Natural killer cell (primary cell): ENCODE data around the gene SUSD1. TPM values are rescaled to one million over a fixed set of nuclear protein-coding genes. Genes with fewer than 3 reads are reported as not detected.

Source experiments
- ATAC-seq, 3 donors: fragments of 150-1000 bp in 2 of 3; fragments of 200-7000 bp in 1 of 3; cut with Tn5 transposase; 1 replicate in 1 of 3; 2 replicates in 2 of 3; pipeline ENCODE4 v1.10.0; 2021; ENCODE audit warnings: mild to moderate bottlenecking in 2 of 3, moderate library complexity in 2 of 3
- DNase-seq, 2 donors: peaks; one replicate each; pipeline versions ENCODE4 v3.0.0 to v3.0.0-alpha.2; 2013 to 2021; ENCODE audit warnings: mixed read lengths in 1 of 2
- H3K27ac ChIP-seq: one replicate; pipeline ENCODE4 v1.5.1; 2013; ENCODE audit warnings: mild to moderate bottlenecking, low read length
- H3K27me3 ChIP-seq: one replicate; pipeline ENCODE4 v1.6.1; 2013; ENCODE audit warnings: low read length; ENCODE audit not compliant: control insufficient read depth, insufficient read depth
- H3K36me3 ChIP-seq: one replicate; pipeline ENCODE4 v1.6.1; 2013; ENCODE audit warnings: low read length; ENCODE audit not compliant: control insufficient read depth, insufficient read depth
- H3K4me1 ChIP-seq: one replicate; pipeline ENCODE4 v1.6.1; 2013; ENCODE audit warnings: low read length; ENCODE audit not compliant: control insufficient read depth, insufficient read depth
- H3K4me3 ChIP-seq: one replicate; pipeline ENCODE4 v1.5.1; 2013; ENCODE audit warnings: low read length
- H3K9me3 ChIP-seq: one replicate; pipeline ENCODE4 v1.6.1; 2013; ENCODE audit warnings: low read length; ENCODE audit not compliant: control insufficient read depth, insufficient read depth
- H3K27ac Mint-ChIP-seq, 2 donors: one replicate each; pipeline ENCODE4 v1.8.0; 2022; ENCODE audit warnings: mild to moderate bottlenecking in 2 of 2, mixed read lengths in 2 of 2, moderate library complexity in 1 of 2
- H3K27me3 Mint-ChIP-seq, 2 donors: one replicate each; pipeline ENCODE4 v1.8.0; 2022; ENCODE audit warnings: low read depth in 2 of 2, mixed read lengths in 2 of 2
- H3K36me3 Mint-ChIP-seq: one replicate; pipeline ENCODE4 v1.8.0; 2022; ENCODE audit warnings: mixed read lengths
- H3K4me1 Mint-ChIP-seq, 2 donors: one replicate each; pipeline ENCODE4 v1.8.0; 2022; ENCODE audit warnings: mixed read lengths in 2 of 2
- H3K4me3 Mint-ChIP-seq: one replicate; pipeline ENCODE4 v1.8.0; 2022; ENCODE audit warnings: mild to moderate bottlenecking, moderate library complexity, mixed read lengths
- H3K9me3 Mint-ChIP-seq, 2 donors: one replicate each; pipeline ENCODE4 v1.8.0; 2022; ENCODE audit warnings: mixed read lengths in 2 of 2
- WGBS: methylation state at CpG from one replicate; pipeline ENCODE4 v1.1.7; 2013; ENCODE audit warnings: missing lambda C conversion rate; ENCODE audit not compliant: insufficient coverage; 5-methylcytosine and 5-hydroxymethylcytosine counted together
- intact Hi-C: fragments of 100-400 bp; cut with micrococcal nuclease; formaldehyde crosslinking; loops from one replicate; pipeline ENCODE4 v1.14.2; 2022
- total RNA-seq, 4 donors: library from RNA; stranded (reverse); fragments of 120-200 nt in 1 of 4; gene quantifications; one replicate each; pipeline versions ENCODE4 v1.2.3 to v1.2.4, GENCODE V29; 2013 to 2022
- TF ChIP-seq, protein P1 (sequence below): fragments of 200-600 bp; IDR thresholded peaks from one replicate; pipeline ENCODE4 v1.8.0; 2022; ENCODE audit warnings: antibody characterized with exemption

The SUSD1 gene
- total RNA-seq, 3 donors from 2014 or later (not counting 1 experiment from before 2014, with no cell fraction given): 74.1 to 97.4 (median 86.9) TPM

GRCh38 chr9:112170968-112171367, 4.1 kb downstream of the SUSD1 start:
- Histone ChIP-seq H3K27ac (no peak overlapping the region), H3K27me3 (no peaks in the 10 kb centered on the region), H3K36me3 (no peaks in the 10 kb centered on the region), H3K4me3 (no peak overlapping the region), H3K4me1 (peaks cover 58% of the 10 kb centered on the region), H3K9me3 (no peaks in the 10 kb centered on the region)
- Mint-ChIP-seq H3K36me3 (no peaks in the 10 kb centered on the region), H3K4me3 (peak overlapping the region; percentile 14), H3K9me3 (no peaks in the 10 kb centered on the region), H3K27me3 (no peaks in the 10 kb centered on the region), H3K27ac (peak overlapping the region; percentile 1 to 34), H3K4me1 (peaks cover 88 to 93% of the 10 kb centered on the region in 2 donors)
- whole genome bisulfite sequencing: 91% methylated on average over 5 of the region's 5 CpGs
- intact Hi-C loops: loop anchor here (10.0 kb wide), 1 partner anchor 584 kb away; the partner anchor contains the start of gene SNX30
- no peak for ATAC-seq
- DNase-seq: no peak
- TF ChIP-seq, protein P1, sequence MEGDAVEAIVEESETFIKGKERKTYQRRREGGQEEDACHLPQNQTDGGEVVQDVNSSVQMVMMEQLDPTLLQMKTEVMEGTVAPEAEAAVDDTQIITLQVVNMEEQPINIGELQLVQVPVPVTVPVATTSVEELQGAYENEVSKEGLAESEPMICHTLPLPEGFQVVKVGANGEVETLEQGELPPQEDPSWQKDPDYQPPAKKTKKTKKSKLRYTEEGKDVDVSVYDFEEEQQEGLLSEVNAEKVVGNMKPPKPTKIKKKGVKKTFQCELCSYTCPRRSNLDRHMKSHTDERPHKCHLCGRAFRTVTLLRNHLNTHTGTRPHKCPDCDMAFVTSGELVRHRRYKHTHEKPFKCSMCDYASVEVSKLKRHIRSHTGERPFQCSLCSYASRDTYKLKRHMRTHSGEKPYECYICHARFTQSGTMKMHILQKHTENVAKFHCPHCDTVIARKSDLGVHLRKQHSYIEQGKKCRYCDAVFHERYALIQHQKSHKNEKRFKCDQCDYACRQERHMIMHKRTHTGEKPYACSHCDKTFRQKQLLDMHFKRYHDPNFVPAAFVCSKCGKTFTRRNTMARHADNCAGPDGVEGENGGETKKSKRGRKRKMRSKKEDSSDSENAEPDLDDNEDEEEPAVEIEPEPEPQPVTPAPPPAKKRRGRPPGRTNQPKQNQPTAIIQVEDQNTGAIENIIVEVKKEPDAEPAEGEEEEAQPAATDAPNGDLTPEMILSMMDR: no peak

DNA sequence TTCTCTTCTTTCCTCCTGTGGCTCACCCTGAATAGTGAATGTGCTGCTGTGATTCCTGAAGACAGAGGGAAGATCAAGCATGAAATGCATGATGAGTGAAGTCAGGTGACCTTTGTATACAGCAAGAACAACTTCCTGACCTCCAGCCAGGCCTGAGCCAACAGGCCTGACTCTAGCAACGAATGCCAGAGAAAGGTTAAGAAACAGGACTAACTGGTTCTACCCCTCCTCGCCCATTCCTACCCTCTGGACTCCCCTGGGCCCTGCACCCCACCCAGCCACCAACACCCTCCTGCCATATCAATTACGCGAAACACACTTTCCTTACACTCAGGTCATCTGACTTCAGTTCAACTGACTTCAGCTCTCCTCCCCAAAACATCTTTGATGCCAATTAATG, 4.9 kb downstream of the SUSD1 start:
- intact Hi-C loops: loop anchor here (10.0 kb wide), 1 partner anchor 585 kb away; the partner anchor contains the start of gene SNX30
- TF ChIP-seq, protein P1: no peak
- no peaks in the 10 kb centered on the region for H3K36me3 ChIP-seq
- peaks cover 87 to 92% of the 10 kb centered on the region in 2 donors for H3K4me1 Mint-ChIP-seq
- 84% methylated on average over 4 of the region's 4 CpGs for WGBS
- peaks cover 51% of the 10 kb centered on the region for H3K4me1 ChIP-seq
- no peaks in the 10 kb centered on the region for H3K27me3 ChIP-seq
- no peak overlapping the region for H3K4me3 ChIP-seq
- H3K27me3 Mint-ChIP-seq: no peaks in the 10 kb centered on the region
- ATAC-seq (no peak), DNase-seq (no peak)
- no peaks in the 10 kb centered on the region for H3K9me3 ChIP-seq
- H3K27ac ChIP-seq: no peak overlapping the region
- no peaks in the 10 kb centered on the region for H3K9me3 Mint-ChIP-seq
- peak overlapping the region; percentile 67 to 77 for H3K27ac Mint-ChIP-seq
- peak overlapping the region; percentile 14 for H3K4me3 Mint-ChIP-seq
- H3K36me3 Mint-ChIP-seq: no peaks in the 10 kb centered on the region

DNA sequence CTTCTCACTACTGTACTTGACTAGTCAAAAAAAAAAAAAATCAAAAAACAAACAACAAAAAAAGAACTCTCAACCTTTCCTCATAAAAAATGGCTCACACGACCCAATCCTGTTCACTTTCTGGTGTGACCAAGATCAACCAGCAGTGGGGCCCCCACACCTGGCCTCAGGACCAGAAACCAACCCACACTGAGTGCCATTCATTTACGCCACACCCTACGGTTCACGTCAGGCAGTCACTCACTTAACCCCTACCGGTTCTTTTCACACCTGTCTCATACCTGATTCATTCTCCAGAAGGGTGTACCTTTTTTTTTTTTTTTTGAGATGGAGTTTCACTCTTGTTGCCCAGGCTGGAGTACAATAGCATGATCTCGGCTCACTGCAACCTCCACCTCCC, 5.7 kb downstream of the SUSD1 start:
- Histone ChIP-seq H3K36me3 (no peaks in the 10 kb centered on the region), H3K27me3 (no peaks in the 10 kb centered on the region), H3K27ac (no peak overlapping the region), H3K4me1 (peaks cover 49% of the 10 kb centered on the region), H3K4me3 (no peak overlapping the region), H3K9me3 (no peaks in the 10 kb centered on the region)
- peak overlapping the region; percentile 62 for H3K4me3 Mint-ChIP-seq
- no peaks in the 10 kb centered on the region for H3K36me3 Mint-ChIP-seq
- intact Hi-C loops: no loop called here
- peaks cover 82 to 87% of the 10 kb centered on the region in 2 donors for H3K4me1 Mint-ChIP-seq
- H3K27me3 Mint-ChIP-seq: no peaks in the 10 kb centered on the region
- no peak for DNase-seq
- TF ChIP-seq, protein P1: no peak
- ATAC-seq: no peak
- 70% methylated on average over 5 of the region's 6 CpGs for WGBS
- H3K9me3 Mint-ChIP-seq: no peaks in the 10 kb centered on the region
- peak overlapping the region; percentile 67 to 77 for H3K27ac Mint-ChIP-seq

- Histone ChIP-seq H3K9me3 (no peaks in the 10 kb centered on the region), H3K4me3 (no peak overlapping the region), H3K27ac (no peak overlapping the region), H3K27me3 (no peaks in the 10 kb centered on the region), H3K36me3 (no peaks in the 10 kb centered on the region), H3K4me1 (peaks cover 37% of the 10 kb centered on the region)
- Mint-ChIP-seq H3K4me3 (peak overlapping the region; percentile 32), H3K36me3 (no peaks in the 10 kb centered on the region), H3K27me3 (no peaks in the 10 kb centered on the region), H3K4me1 (peaks cover 75 to 76% of the 10 kb centered on the region in 2 donors), H3K27ac (peak overlapping the region; percentile 67 to 77), H3K9me3 (no peaks in the 10 kb centered on the region)
- intact Hi-C loops: no loop called here
- TF ChIP-seq, protein P1: no peak
- 45% methylated on average over 2 of the region's 3 CpGs for WGBS
- DNase-seq: peak in 1 of 2 donors; percentile 14
- ATAC-seq: peak in 1 of 3 donors; percentile 24
Measured at GRCh38 chr9:112168197-112168596, 6.9 kb downstream of the SUSD1 start.
